SK-N-SH treated with all-trans-retinoic acid at 6 μM for 48 hours (cell line): ENCODE measurements around the gene PWWP2B.

Source experiments
- ATAC-seq: fragments of 200-7000 bp; cut with Tn5 transposase; 3 replicates; pipeline ENCODE4 v1.9.1; 2020; ENCODE audit warnings: mild to moderate bottlenecking, moderate library complexity
- ARNTL ChIP-seq: fragments of 450-650 bp; formaldehyde crosslinking; IDR thresholded peaks from 2 replicates; pipeline ENCODE4 v1.5.0; 2020; ENCODE audit warnings: low read depth, mild to moderate bottlenecking, moderate library complexity, borderline replicate concordance
- BACH2 ChIP-seq: fragments of 250-450 bp; sonication (Bioruptor Pico); IDR thresholded peaks from 2 replicates; pipeline ENCODE4 v1.9.0; 2021; ENCODE audit warnings: mild to moderate bottlenecking, borderline replicate concordance
- CSDC2 ChIP-seq: fragments of 250-450 bp; sonication (Bioruptor Pico); IDR thresholded peaks from 2 replicates; pipeline ENCODE4 v1.5.0; 2020; ENCODE audit warnings: mild to moderate bottlenecking, moderate library complexity
- ESRRG ChIP-seq: fragments of 250-450 bp; sonication (Bioruptor Pico); IDR thresholded peaks from 2 replicates; pipeline ENCODE4 v1.6.1; 2021; ENCODE audit warnings: mild to moderate bottlenecking
- GLIS3 ChIP-seq: fragments of 250-450 bp; sonication (Bioruptor Pico); IDR thresholded peaks from 2 replicates; pipeline ENCODE4 v1.5.0; 2020; ENCODE audit warnings: mild to moderate bottlenecking, moderate library complexity
- ISL1 ChIP-seq: fragments of 250-450 bp; sonication (Bioruptor Pico); IDR thresholded peaks from 2 replicates; pipeline ENCODE4 v2.1.2; 2022; ENCODE audit warnings: mild to moderate bottlenecking, moderate library complexity
- OSR1 ChIP-seq: fragments of 250-450 bp; sonication (Bioruptor Pico); IDR thresholded peaks from 2 replicates; pipeline ENCODE4 v1.8.0; 2022; ENCODE audit warnings: moderate library complexity, mild to moderate bottlenecking, inconsistent platforms
- POU6F1 ChIP-seq: fragments of 250-450 bp; sonication (Bioruptor Pico); IDR thresholded peaks from 2 replicates; pipeline ENCODE4 v1.8.0; 2021; ENCODE audit warnings: low read depth, mild to moderate bottlenecking, moderate library complexity, borderline replicate concordance
- PPARA ChIP-seq: fragments of 250-450 bp; sonication (Bioruptor Pico); IDR thresholded peaks from 2 replicates; pipeline ENCODE4 v1.5.0; 2020; ENCODE audit warnings: mild to moderate bottlenecking, borderline replicate concordance
- RARB ChIP-seq: fragments of 250-450 bp; sonication (Bioruptor Pico); IDR thresholded peaks from 2 replicates; pipeline ENCODE4 v1.8.0; 2021; ENCODE audit warnings: mild to moderate bottlenecking, moderate library complexity
- SNAI2 ChIP-seq: fragments of 250-450 bp; sonication (Bioruptor Pico); IDR thresholded peaks from 2 replicates; pipeline ENCODE4 v1.5.0; 2020; ENCODE audit warnings: mild to moderate bottlenecking, moderate library complexity
- TCF4 ChIP-seq: fragments of 250-450 bp; sonication (Bioruptor Pico); IDR thresholded peaks from 2 replicates; pipeline ENCODE4 v1.8.0; 2021; ENCODE audit warnings: mild to moderate bottlenecking, moderate library complexity, borderline replicate concordance
- TOX ChIP-seq: fragments of 250-450 bp; sonication (Bioruptor Pico); IDR thresholded peaks from 2 replicates; pipeline ENCODE4 v1.8.0; 2021; ENCODE audit warnings: mild to moderate bottlenecking, moderate library complexity, borderline replicate concordance
- TSHZ2 ChIP-seq: fragments of 250-450 bp; sonication (Bioruptor Pico); IDR thresholded peaks from 2 replicates; pipeline ENCODE4 v1.5.0; 2020; ENCODE audit warnings: mild to moderate bottlenecking, moderate library complexity
- ZC3H10 ChIP-seq: fragments of 250-450 bp; sonication (Bioruptor Pico); IDR thresholded peaks from 2 replicates; pipeline ENCODE4 v1.5.1; 2021; ENCODE audit warnings: mild to moderate bottlenecking, moderate library complexity
- ZFP30 ChIP-seq: fragments of 450-650 bp; formaldehyde crosslinking; IDR thresholded peaks from 2 replicates; pipeline ENCODE4 v1.5.0; 2022; ENCODE audit warnings: mild to moderate bottlenecking, moderate library complexity
- ZNF565 ChIP-seq: fragments of 450-650 bp; formaldehyde crosslinking; conservative IDR thresholded peaks from 2 replicates; pipeline ENCODE4 v1.5.0; 2020; ENCODE audit warnings: low read depth, mild to moderate bottlenecking, moderate library complexity
- ZNF70 ChIP-seq: fragments of 450-650 bp; formaldehyde crosslinking; IDR thresholded peaks from 2 replicates; pipeline ENCODE4 v1.5.0; 2020; ENCODE audit warnings: mild to moderate bottlenecking, moderate library complexity
- ZNF8 ChIP-seq: fragments of 450-650 bp; formaldehyde crosslinking; IDR thresholded peaks from 2 replicates; pipeline ENCODE4 v1.5.0; 2020; ENCODE audit warnings: mild to moderate bottlenecking, moderate library complexity
- TF ChIP-seq, protein P1 (sequence below): fragments of 250-450 bp; sonication (Bioruptor Pico); IDR thresholded peaks from 2 replicates; pipeline ENCODE4 v1.8.0; 2020; ENCODE audit warnings: mild to moderate bottlenecking, moderate library complexity, borderline replicate concordance
- TF ChIP-seq, protein P2 (sequence below): fragments of 250-450 bp; sonication (Bioruptor Pico); IDR thresholded peaks from 2 replicates; pipeline ENCODE4 v1.5.1; 2021; ENCODE audit warnings: mild to moderate bottlenecking, moderate library complexity
- TF ChIP-seq, protein P3 (sequence below): fragments of 250-450 bp; sonication (Bioruptor Pico); IDR thresholded peaks from 2 replicates; pipeline ENCODE4 v1.5.1; 2020; ENCODE audit warnings: low read depth, mild to moderate bottlenecking, moderate library complexity

PWWP2B gene

GRCh38 chr10:132445516-132446194 lies 48.7 kb downstream of the PWWP2B start:
- TF ChIP-seq ISL1 (CRISPR knock-in tag) = no peak
- no peak for TF ChIP-seq ZNF565 (CRISPR knock-in tag)
- no peak for TF ChIP-seq TOX
- TF ChIP-seq, protein P1, sequence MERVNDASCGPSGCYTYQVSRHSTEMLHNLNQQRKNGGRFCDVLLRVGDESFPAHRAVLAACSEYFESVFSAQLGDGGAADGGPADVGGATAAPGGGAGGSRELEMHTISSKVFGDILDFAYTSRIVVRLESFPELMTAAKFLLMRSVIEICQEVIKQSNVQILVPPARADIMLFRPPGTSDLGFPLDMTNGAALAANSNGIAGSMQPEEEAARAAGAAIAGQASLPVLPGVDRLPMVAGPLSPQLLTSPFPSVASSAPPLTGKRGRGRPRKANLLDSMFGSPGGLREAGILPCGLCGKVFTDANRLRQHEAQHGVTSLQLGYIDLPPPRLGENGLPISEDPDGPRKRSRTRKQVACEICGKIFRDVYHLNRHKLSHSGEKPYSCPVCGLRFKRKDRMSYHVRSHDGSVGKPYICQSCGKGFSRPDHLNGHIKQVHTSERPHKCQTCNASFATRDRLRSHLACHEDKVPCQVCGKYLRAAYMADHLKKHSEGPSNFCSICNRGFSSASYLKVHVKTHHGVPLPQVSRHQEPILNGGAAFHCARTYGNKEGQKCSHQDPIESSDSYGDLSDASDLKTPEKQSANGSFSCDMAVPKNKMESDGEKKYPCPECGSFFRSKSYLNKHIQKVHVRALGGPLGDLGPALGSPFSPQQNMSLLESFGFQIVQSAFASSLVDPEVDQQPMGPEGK (CRISPR knock-in tag) = no peak
- TF ChIP-seq, protein P2, sequence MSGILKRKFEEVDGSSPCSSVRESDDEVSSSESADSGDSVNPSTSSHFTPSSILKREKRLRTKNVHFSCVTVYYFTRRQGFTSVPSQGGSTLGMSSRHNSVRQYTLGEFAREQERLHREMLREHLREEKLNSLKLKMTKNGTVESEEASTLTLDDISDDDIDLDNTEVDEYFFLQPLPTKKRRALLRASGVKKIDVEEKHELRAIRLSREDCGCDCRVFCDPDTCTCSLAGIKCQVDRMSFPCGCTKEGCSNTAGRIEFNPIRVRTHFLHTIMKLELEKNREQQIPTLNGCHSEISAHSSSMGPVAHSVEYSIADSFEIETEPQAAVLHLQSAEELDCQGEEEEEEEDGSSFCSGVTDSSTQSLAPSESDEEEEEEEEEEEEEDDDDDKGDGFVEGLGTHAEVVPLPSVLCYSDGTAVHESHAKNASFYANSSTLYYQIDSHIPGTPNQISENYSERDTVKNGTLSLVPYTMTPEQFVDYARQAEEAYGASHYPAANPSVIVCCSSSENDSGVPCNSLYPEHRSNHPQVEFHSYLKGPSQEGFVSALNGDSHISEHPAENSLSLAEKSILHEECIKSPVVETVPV = no peak
- TF ChIP-seq POU6F1 (CRISPR knock-in tag) = no peak
- TF ChIP-seq OSR1 (CRISPR knock-in tag) = no peak
- no peak for TF ChIP-seq RARB
- no peak for TF ChIP-seq SNAI2
- TF ChIP-seq ZFP30 (CRISPR knock-in tag) = no peak
- TF ChIP-seq TCF4 (CRISPR knock-in tag) = no peak
- TF ChIP-seq TSHZ2 = no peak
- TF ChIP-seq ZNF8 (CRISPR knock-in tag) = no peak
- no peak for TF ChIP-seq ESRRG (CRISPR knock-in tag)
- TF ChIP-seq PPARA = no peak
- TF ChIP-seq, protein P3, sequence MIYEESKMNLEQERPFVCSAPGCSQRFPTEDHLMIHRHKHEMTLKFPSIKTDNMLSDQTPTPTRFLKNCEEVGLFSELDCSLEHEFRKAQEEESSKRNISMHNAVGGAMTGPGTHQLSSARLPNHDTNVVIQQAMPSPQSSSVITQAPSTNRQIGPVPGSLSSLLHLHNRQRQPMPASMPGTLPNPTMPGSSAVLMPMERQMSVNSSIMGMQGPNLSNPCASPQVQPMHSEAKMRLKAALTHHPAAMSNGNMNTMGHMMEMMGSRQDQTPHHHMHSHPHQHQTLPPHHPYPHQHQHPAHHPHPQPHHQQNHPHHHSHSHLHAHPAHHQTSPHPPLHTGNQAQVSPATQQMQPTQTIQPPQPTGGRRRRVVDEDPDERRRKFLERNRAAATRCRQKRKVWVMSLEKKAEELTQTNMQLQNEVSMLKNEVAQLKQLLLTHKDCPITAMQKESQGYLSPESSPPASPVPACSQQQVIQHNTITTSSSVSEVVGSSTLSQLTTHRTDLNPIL (CRISPR knock-in tag) = no peak
- ATAC-seq = no peak

- ATAC-seq = no peak
- TF ChIP-seq GLIS3 (CRISPR knock-in tag) = no peak
- TF ChIP-seq ARNTL (CRISPR knock-in tag) = no peak
- TF ChIP-seq ZNF565 (CRISPR knock-in tag) = no peak
- no peak for TF ChIP-seq TSHZ2
- TF ChIP-seq, protein P3 (CRISPR knock-in tag) = no peak
- no peak for TF ChIP-seq ZFP30 (CRISPR knock-in tag)
- TF ChIP-seq TOX = no peak
- TF ChIP-seq, protein P2 = no peak
- no peak for TF ChIP-seq RARB
- TF ChIP-seq ZNF8 (CRISPR knock-in tag) = no peak
- TF ChIP-seq CSDC2 = no peak
- no peak for TF ChIP-seq BACH2 (CRISPR knock-in tag)
- TF ChIP-seq POU6F1 (CRISPR knock-in tag) = no peak
- TF ChIP-seq ZNF70 (CRISPR knock-in tag) = no peak
- no peak for TF ChIP-seq ZC3H10 (CRISPR knock-in tag)
- no peak for TF ChIP-seq PPARA
- TF ChIP-seq OSR1 (CRISPR knock-in tag) = no peak
- TF ChIP-seq, all 23 proteins: peak for 0
These were observed 49.2 kb downstream of the PWWP2B start for GRCh38 chr10:132446195-132446581.
